ENCODE results near the gene PTCH2.

DNA sequence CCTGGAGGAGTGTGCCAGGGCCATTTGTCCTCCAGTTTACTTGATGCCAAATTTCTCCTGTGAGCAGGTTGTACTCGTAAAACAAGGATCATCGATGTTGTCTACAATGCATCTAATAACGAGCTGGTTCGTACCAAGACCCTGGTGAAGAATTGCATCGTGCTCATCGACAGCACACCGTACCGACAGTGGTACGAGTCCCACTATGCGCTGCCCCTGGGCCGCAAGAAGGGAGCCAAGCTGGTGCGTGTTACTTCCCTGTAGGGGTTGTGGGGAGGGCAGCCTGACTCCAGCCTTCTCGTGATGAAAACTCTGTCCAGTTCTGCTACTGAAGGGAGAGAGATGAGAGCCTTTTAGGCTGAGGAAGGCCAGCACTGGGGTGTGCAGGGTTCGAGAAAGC is 65.5 kb downstream of the PTCH2 start:
- TF ChIP-seq EZH2phosphoT487 (IDR thresholded peaks at IDR 0.05) (no peak), EZH2 (IDR thresholded peaks at IDR 0.05) (no peak)
- TF ChIP-seq, protein P1, sequence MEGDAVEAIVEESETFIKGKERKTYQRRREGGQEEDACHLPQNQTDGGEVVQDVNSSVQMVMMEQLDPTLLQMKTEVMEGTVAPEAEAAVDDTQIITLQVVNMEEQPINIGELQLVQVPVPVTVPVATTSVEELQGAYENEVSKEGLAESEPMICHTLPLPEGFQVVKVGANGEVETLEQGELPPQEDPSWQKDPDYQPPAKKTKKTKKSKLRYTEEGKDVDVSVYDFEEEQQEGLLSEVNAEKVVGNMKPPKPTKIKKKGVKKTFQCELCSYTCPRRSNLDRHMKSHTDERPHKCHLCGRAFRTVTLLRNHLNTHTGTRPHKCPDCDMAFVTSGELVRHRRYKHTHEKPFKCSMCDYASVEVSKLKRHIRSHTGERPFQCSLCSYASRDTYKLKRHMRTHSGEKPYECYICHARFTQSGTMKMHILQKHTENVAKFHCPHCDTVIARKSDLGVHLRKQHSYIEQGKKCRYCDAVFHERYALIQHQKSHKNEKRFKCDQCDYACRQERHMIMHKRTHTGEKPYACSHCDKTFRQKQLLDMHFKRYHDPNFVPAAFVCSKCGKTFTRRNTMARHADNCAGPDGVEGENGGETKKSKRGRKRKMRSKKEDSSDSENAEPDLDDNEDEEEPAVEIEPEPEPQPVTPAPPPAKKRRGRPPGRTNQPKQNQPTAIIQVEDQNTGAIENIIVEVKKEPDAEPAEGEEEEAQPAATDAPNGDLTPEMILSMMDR (IDR thresholded peaks at IDR 0.05): no peak

All from neural progenitor cell (in vitro differentiated cells).